Epithelial cell of prostate (primary cell): Measurements from ENCODE around the gene LCLAT1.
"Not testable (repeated sequence)": the region's sequence is repeated elsewhere in the genome, so short reads cannot be mapped to it uniquely, and the experiment has no call there.

Source experiments
- DNase-seq: peaks from one replicate; pipeline ENCODE4 v3.0.0-alpha.2; 2011; ENCODE audit warnings: low read depth, low spot score
- H3K27ac ChIP-seq: fragments of 450-650 bp; 2 replicates; pipeline ENCODE4 v1.5.1; 2017; ENCODE audit warnings: mild to moderate bottlenecking

Gene LCLAT1

GRCh38 chr2:30626397-30626796, 179.4 kb downstream of the LCLAT1 start:
- no peak overlapping the region for H3K27ac ChIP-seq
- no peak for DNase-seq

GRCh38 chr2:30627151-30627550, 180.1 kb downstream of the LCLAT1 start:
- H3K27ac ChIP-seq, result no peak overlapping the region
- no peak for DNase-seq

GRCh38 chr2:30628341-30628740, 181.3 kb downstream of the LCLAT1 start:
- DNase-seq, result no peak
- no peak overlapping the region for H3K27ac ChIP-seq

- no peak overlapping the region for H3K27ac ChIP-seq
Observed at GRCh38 chr2:30629866-30630265, 182.8 kb downstream of the LCLAT1 start.

GRCh38 chr2:30631051-30631671, 184.1 kb downstream of the LCLAT1 start:
- no peak for DNase-seq

More at GRCh38 chr2:30629866-30630265, 182.8 kb downstream of the LCLAT1 start:
- DNase-seq, result no peak

GRCh38 chr2:30633039-30633438, 186.0 kb downstream of the LCLAT1 start:
- DNase-seq, result no peak
- no peak overlapping the region for H3K27ac ChIP-seq

More at GRCh38 chr2:30631051-30631671, 184.1 kb downstream of the LCLAT1 start:
- H3K27ac ChIP-seq, result no peak overlapping the region

GRCh38 chr2:30636311-30636710, 189.3 kb downstream of the LCLAT1 start:
- no peak overlapping the region for H3K27ac ChIP-seq
- no peak for DNase-seq

- no peak overlapping the region for H3K27ac ChIP-seq
- DNase-seq, result no peak
Observed at GRCh38 chr2:30639836-30640235, 192.8 kb downstream of the LCLAT1 start.

GRCh38 chr2:30641765-30642345, 194.8 kb downstream of the LCLAT1 start:
- H3K27ac ChIP-seq, result no peak overlapping the region
- DNase-seq, result no peak

GRCh38 chr2:30643013-30643412, 196.0 kb downstream of the LCLAT1 start:
- not testable (repeated sequence) for H3K27ac ChIP-seq, DNase-seq

- DNase-seq, result no peak
- H3K27ac ChIP-seq, result no peak overlapping the region
Observed at GRCh38 chr2:30643674-30644073, 196.6 kb downstream of the LCLAT1 start.

GRCh38 chr2:30645081-30645744, 198.2 kb downstream of the LCLAT1 start:
- no peak for DNase-seq
- no peak overlapping the region for H3K27ac ChIP-seq

GRCh38 chr2:30645745-30646119, 198.7 kb downstream of the LCLAT1 start:
- DNase-seq, result no peak
- no peak overlapping the region for H3K27ac ChIP-seq

GRCh38 chr2:30647752-30648457, 200.9 kb downstream of the LCLAT1 start:
- DNase-seq, result no peak
- no peak overlapping the region for H3K27ac ChIP-seq

GRCh38 chr2:30649278-30649677, 202.2 kb downstream of the LCLAT1 start:
- H3K27ac ChIP-seq, result no peak overlapping the region

GRCh38 chr2:30649828-30650227, 202.8 kb downstream of the LCLAT1 start:
- no peak for DNase-seq
- H3K27ac ChIP-seq, result no peak overlapping the region

More at GRCh38 chr2:30649278-30649677, 202.2 kb downstream of the LCLAT1 start:
- DNase-seq, result no peak

- DNase-seq, result no peak
- no peak overlapping the region for H3K27ac ChIP-seq
Observed at GRCh38 chr2:30652271-30652915, 205.3 kb downstream of the LCLAT1 start.

- no peak overlapping the region for H3K27ac ChIP-seq
- DNase-seq, result no peak
Observed at GRCh38 chr2:30653847-30654246, 206.8 kb downstream of the LCLAT1 start.

GRCh38 chr2:30654404-30654803, 207.4 kb downstream of the LCLAT1 start:
- DNase-seq, result no peak
- no peak overlapping the region for H3K27ac ChIP-seq

GRCh38 chr2:30655211-30655610, 208.2 kb downstream of the LCLAT1 start:
- no peak overlapping the region for H3K27ac ChIP-seq
- DNase-seq, result no peak
